Measurements from ENCODE around the gene UBASH3A. TPM values are rescaled to one million over a fixed set of nuclear protein-coding genes. Genes with fewer than 3 reads are reported as not detected.

The UBASH3A gene
- total RNA-seq, 3 donors from 2014 or later (not counting 1 experiment from before 2014, with no cell fraction given), result 0.66 to 5.0 (median 2.0) TPM

- WGBS (ENCODE audit: insufficient coverage), result 91% methylated on average over 8 of the region's 8 CpGs
- Mint-ChIP-seq H3K4me3 (no peak overlapping the region), H3K36me3 (no peaks in the 10 kb centered on the region)
Measured at GRCh38 chr21:42414066-42414465, 10.4 kb downstream of the UBASH3A start.

DNA sequence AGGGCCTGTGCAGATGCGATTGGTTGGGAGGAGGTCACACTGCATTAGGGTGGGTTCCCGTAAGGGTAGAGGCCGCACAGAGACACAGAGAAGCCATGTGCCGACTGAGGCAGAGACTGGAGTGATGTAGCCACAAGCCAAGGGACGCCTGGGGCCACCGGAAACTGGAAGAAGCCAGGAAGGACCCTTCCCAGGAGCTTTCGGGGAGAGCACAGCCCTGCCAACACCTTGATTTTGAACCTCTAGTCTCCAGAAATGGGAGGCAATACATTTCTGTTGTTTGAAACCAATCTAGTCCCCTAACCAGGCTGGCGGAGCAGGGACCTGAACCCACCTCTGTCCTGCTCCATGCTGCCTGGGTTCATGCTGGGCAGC is 10.8 kb downstream of the UBASH3A start:
- H3K27ac ChIP-seq (ENCODE audit: low read length), result peak overlapping the region; percentile 41
- H3K4me1 ChIP-seq (ENCODE audit: control insufficient read depth, insufficient read depth, low read length), result peaks cover 26% of the 10 kb centered on the region

More at GRCh38 chr21:42414066-42414465, 10.4 kb downstream of the UBASH3A start:
- peaks cover 15 to 39% of the 10 kb centered on the region in 2 donors for H3K27me3 Mint-ChIP-seq (ENCODE audit: low read depth in 2 of 2)
- H3K9me3 Mint-ChIP-seq, result no peaks in the 10 kb centered on the region
- H3K4me1 Mint-ChIP-seq, result peaks cover 3 to 10% of the 10 kb centered on the region in 2 donors
- Histone ChIP-seq H3K36me3 (ENCODE audit: control insufficient read depth, insufficient read depth, low read length) (peaks cover 6% of the 10 kb centered on the region), H3K4me1 (ENCODE audit: control insufficient read depth, insufficient read depth, low read length) (peaks cover 26% of the 10 kb centered on the region), H3K27me3 (ENCODE audit: control insufficient read depth, insufficient read depth, low read length) (peaks cover 2% of the 10 kb centered on the region), H3K9me3 (ENCODE audit: control insufficient read depth, insufficient read depth, low read length) (no peaks in the 10 kb centered on the region), H3K4me3 (ENCODE audit: low read length) (no peak overlapping the region), H3K27ac (ENCODE audit: low read length) (no peak overlapping the region)
- peak overlapping the region in 1 of 2 donors; percentile 85 for H3K27ac Mint-ChIP-seq
- DNase-seq (no peak), ATAC-seq (no peak)
- TF ChIP-seq, protein P1, sequence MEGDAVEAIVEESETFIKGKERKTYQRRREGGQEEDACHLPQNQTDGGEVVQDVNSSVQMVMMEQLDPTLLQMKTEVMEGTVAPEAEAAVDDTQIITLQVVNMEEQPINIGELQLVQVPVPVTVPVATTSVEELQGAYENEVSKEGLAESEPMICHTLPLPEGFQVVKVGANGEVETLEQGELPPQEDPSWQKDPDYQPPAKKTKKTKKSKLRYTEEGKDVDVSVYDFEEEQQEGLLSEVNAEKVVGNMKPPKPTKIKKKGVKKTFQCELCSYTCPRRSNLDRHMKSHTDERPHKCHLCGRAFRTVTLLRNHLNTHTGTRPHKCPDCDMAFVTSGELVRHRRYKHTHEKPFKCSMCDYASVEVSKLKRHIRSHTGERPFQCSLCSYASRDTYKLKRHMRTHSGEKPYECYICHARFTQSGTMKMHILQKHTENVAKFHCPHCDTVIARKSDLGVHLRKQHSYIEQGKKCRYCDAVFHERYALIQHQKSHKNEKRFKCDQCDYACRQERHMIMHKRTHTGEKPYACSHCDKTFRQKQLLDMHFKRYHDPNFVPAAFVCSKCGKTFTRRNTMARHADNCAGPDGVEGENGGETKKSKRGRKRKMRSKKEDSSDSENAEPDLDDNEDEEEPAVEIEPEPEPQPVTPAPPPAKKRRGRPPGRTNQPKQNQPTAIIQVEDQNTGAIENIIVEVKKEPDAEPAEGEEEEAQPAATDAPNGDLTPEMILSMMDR (IDR thresholded peaks at IDR 0.05), result no peak
- intact Hi-C loops (cut with micrococcal nuclease), result no loop called here

DNA sequence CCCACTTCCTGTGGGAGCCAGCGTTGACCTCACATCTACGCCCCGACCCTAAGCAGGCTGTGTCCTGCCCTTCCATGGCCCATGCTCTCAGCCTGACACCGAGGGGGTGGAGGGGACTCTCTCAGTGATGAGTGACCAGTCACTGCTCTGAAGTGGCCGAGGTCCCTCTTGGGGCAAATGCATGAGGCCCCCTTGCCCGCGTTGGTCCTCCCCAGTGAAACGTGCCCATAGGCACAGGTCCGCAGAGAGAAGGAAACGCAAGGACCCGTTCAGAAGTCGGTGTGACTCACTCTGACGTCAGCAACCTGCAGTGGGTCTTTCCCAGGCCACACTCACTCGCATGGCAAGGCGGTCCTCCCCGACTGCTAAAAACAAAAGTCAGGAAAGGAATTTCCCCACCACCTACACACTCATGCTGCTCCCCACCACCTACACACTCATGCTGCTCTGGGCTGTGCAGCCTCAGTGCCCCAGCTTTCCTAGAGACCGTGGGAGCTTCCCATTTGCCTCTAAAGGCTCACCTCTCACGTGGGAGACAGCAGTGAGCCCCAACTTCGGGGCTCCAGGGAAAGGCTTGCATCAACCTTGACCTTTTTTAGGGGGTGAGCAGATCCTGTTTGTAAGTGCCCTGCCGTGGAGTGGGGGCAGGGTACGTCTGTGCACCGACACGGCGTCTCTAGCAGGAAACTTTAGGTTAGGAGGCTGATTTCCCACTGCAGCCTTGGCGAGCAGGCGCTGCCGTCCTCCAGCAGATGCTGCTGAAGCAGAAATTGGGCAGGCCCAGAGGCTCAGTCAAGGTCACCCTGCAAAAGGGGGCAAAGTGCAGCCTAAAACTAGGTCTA is 11.4 kb downstream of the UBASH3A start:
- Mint-ChIP-seq H3K27me3 (ENCODE audit: low read depth in 2 of 2) (peaks cover 19 to 42% of the 10 kb centered on the region in 2 donors), H3K27ac (peak overlapping the region; percentile 54 to 85), H3K4me1 (peaks cover 10% of the 10 kb centered on the region in 2 donors), H3K9me3 (no peaks in the 10 kb centered on the region), H3K36me3 (no peaks in the 10 kb centered on the region), H3K4me3 (no peak overlapping the region)
- Histone ChIP-seq H3K4me1 (ENCODE audit: control insufficient read depth, insufficient read depth, low read length) (peaks cover 26% of the 10 kb centered on the region), H3K27me3 (ENCODE audit: control insufficient read depth, insufficient read depth, low read length) (peaks cover 9% of the 10 kb centered on the region), H3K4me3 (ENCODE audit: low read length) (no peak overlapping the region), H3K36me3 (ENCODE audit: control insufficient read depth, insufficient read depth, low read length) (peaks cover 3% of the 10 kb centered on the region), H3K9me3 (ENCODE audit: control insufficient read depth, insufficient read depth, low read length) (no peaks in the 10 kb centered on the region), H3K27ac (ENCODE audit: low read length) (peak overlapping the region; percentile 41)
- TF ChIP-seq, protein P1 (IDR thresholded peaks at IDR 0.05), result no peak
- 47% methylated on average over 27 of the region's 27 CpGs for WGBS (ENCODE audit: insufficient coverage)
- intact Hi-C loops (cut with micrococcal nuclease), result loop anchor here (1.0 kb wide), 1 partner anchor 10 kb away; no protein-coding TSS in a partner anchor
- DNase-seq (peak; percentile 57 to 98), ATAC-seq (peak; percentile 85 to 91 (median 89))

More for the DNA sequence above, 10.8 kb downstream of the UBASH3A start:
- H3K9me3 ChIP-seq (ENCODE audit: control insufficient read depth, insufficient read depth, low read length), result no peaks in the 10 kb centered on the region
- Mint-ChIP-seq H3K36me3 (no peaks in the 10 kb centered on the region), H3K4me1 (peaks cover 8 to 10% of the 10 kb centered on the region in 2 donors), H3K27me3 (ENCODE audit: low read depth in 2 of 2) (peaks cover 18 to 43% of the 10 kb centered on the region in 2 donors), H3K27ac (peak overlapping the region; percentile 54 to 85), H3K9me3 (no peaks in the 10 kb centered on the region), H3K4me3 (no peak overlapping the region)
- no peak overlapping the region for H3K4me3 ChIP-seq (ENCODE audit: low read length)
- TF ChIP-seq, protein P1 (IDR thresholded peaks at IDR 0.05), result no peak
- peaks cover 3% of the 10 kb centered on the region for H3K36me3 ChIP-seq (ENCODE audit: control insufficient read depth, insufficient read depth, low read length)
- H3K27me3 ChIP-seq (ENCODE audit: control insufficient read depth, insufficient read depth, low read length), result peaks cover 4% of the 10 kb centered on the region
- ATAC-seq, result no peak
- DNase-seq, result no peak
- WGBS (ENCODE audit: insufficient coverage), result 93% methylated on average over 8 of the region's 8 CpGs
- intact Hi-C loops (cut with micrococcal nuclease), result no loop called here
